HEK293T (cell line): ENCODE data around the gene CBR4.

Experiments
- CTCF ChIA-PET: fragments of 350-600 bp; formaldehyde crosslinking; extraction: SDS; loops from one replicate; lab custom pipeline; 2021; ENCODE audit warnings: antibody characterized with exemption, inconsistent platforms; lab: Yijun Ruan, JAX
- POLR2A ChIA-PET: fragments of 350-600 bp; formaldehyde crosslinking; extraction: SDS; loops from one replicate; lab custom pipeline; 2020; ENCODE audit warnings: antibody characterized with exemption, inconsistent platforms; lab: Yijun Ruan, JAX
- DNase-seq: peaks from one replicate; pipeline ENCODE4 v3.0.0; 2012; ENCODE audit warnings: mixed read lengths; ENCODE audit errors: extremely low spot score
- ARNT ChIP-seq: fragments of 450-650 bp; IDR thresholded peaks from 2 replicates; pipeline ENCODE4 v1.6.1; 2017; ENCODE audit warnings: mild to moderate bottlenecking
- BHLHE40 ChIP-seq: fragments of 450-650 bp; IDR thresholded peaks from 2 replicates; pipeline ENCODE4 v1.6.1; 2016; ENCODE audit warnings: mild to moderate bottlenecking, moderate library complexity, borderline replicate concordance
- CTBP1 ChIP-seq: fragments of 450-650 bp; IDR thresholded peaks from 2 replicates; pipeline ENCODE4 v1.6.1; 2016; ENCODE audit warnings: borderline replicate concordance
- ELF4 ChIP-seq: fragments of 450-650 bp; IDR thresholded peaks from 2 replicates; pipeline ENCODE4 v1.6.1; 2017; ENCODE audit warnings: antibody characterized with exemption
- FOXA1 ChIP-seq: fragments of 450-650 bp; IDR thresholded peaks from 2 replicates; pipeline ENCODE4 v1.6.1; 2016; ENCODE audit warnings: mild to moderate bottlenecking
- FOXK2 ChIP-seq: fragments of 450-650 bp; IDR thresholded peaks from 2 replicates; pipeline ENCODE4 v1.6.1; 2016; ENCODE audit warnings: mild to moderate bottlenecking
- FOXM1 ChIP-seq: fragments of 450-650 bp; IDR thresholded peaks from 2 replicates; pipeline ENCODE4 v1.6.1; 2017; ENCODE audit warnings: mild to moderate bottlenecking, borderline replicate concordance
- HDGF ChIP-seq: fragments of 450-650 bp; IDR thresholded peaks from 2 replicates; pipeline ENCODE4 v1.6.1; 2017; ENCODE audit warnings: antibody characterized with exemption, borderline replicate concordance
- L3MBTL2 ChIP-seq: fragments of 450-650 bp; conservative IDR thresholded peaks from 2 replicates; pipeline ENCODE4 v1.6.1; 2016; ENCODE audit warnings: mild to moderate bottlenecking
- LEF1 ChIP-seq: fragments of 450-650 bp; IDR thresholded peaks from 2 replicates; pipeline ENCODE4 v1.6.1; 2017; ENCODE audit warnings: mild to moderate bottlenecking, borderline replicate concordance
- NFRKB ChIP-seq: fragments of 450-650 bp; IDR thresholded peaks from 2 replicates; pipeline ENCODE4 v1.6.1; 2016; ENCODE audit warnings: mild to moderate bottlenecking, moderate library complexity
- SP1 ChIP-seq: fragments of 450-650 bp; IDR thresholded peaks from 2 replicates; pipeline ENCODE4 v1.6.1; 2017
- SUZ12 ChIP-seq: fragments of 450-650 bp; IDR thresholded peaks from 2 replicates; pipeline ENCODE4 v1.6.1; 2016; ENCODE audit warnings: mild to moderate bottlenecking
- TARDBP ChIP-seq: fragments of 450-650 bp; IDR thresholded peaks from 2 replicates; pipeline ENCODE4 v1.6.1; 2016
- ZNF384 ChIP-seq: fragments of 450-650 bp; IDR thresholded peaks from 2 replicates; pipeline ENCODE4 v1.6.1; 2016
- TF ChIP-seq, protein P1 (sequence below): fragments of 450-650 bp; IDR thresholded peaks from 2 replicates; pipeline ENCODE4 v1.6.1; 2016

The CBR4 gene

DNA sequence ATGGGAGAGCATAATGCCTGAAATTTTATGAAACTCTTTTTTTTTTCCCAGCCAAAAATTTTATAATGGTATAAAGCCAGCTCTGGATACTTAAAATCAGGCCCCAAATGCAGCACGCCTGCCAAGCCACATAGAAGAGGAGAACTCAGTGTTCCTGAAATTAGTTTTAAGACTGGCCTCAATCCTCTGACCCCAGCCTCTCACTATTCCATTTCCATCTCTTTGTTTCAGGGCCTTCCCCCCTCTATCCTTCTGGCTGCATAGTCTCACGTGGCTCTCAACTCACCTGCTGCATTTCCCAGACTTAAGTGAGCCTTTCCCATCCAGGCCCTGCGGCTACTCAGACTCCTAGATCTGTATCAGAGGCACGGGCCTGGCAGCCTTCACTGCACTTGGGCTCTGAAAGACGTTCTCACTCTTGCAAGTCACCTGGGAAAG is 5.2 kb upstream of the CBR4 start:
- ChIA-PET POLR2A (no interaction called here), CTCF (interaction anchor here (0.6 to 2.1 kb wide), 3 partner anchors 10 to 562 kb away, joined by 3 to 4 read pairs (median 3); no protein-coding TSS in a partner anchor)
- no peak for DNase-seq
- no peak for TF ChIP-seq SP1
- no peak for TF ChIP-seq BHLHE40
- TF ChIP-seq HDGF = no peak
- no peak for TF ChIP-seq FOXA1
- no peak for TF ChIP-seq FOXM1
- TF ChIP-seq FOXK2 = no peak
- no peak for TF ChIP-seq ARNT
- TF ChIP-seq CTBP1 = no peak
- no peak for TF ChIP-seq ELF4
- TF ChIP-seq SUZ12 = no peak
- TF ChIP-seq L3MBTL2 = no peak
- TF ChIP-seq, protein P1, sequence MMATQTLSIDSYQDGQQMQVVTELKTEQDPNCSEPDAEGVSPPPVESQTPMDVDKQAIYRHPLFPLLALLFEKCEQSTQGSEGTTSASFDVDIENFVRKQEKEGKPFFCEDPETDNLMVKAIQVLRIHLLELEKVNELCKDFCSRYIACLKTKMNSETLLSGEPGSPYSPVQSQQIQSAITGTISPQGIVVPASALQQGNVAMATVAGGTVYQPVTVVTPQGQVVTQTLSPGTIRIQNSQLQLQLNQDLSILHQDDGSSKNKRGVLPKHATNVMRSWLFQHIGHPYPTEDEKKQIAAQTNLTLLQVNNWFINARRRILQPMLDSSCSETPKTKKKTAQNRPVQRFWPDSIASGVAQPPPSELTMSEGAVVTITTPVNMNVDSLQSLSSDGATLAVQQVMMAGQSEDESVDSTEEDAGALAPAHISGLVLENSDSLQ = no peak
- TF ChIP-seq ZNF384 = no peak
- TF ChIP-seq LEF1 = no peak
- no peak for TF ChIP-seq TARDBP
- TF ChIP-seq NFRKB = no peak

DNA sequence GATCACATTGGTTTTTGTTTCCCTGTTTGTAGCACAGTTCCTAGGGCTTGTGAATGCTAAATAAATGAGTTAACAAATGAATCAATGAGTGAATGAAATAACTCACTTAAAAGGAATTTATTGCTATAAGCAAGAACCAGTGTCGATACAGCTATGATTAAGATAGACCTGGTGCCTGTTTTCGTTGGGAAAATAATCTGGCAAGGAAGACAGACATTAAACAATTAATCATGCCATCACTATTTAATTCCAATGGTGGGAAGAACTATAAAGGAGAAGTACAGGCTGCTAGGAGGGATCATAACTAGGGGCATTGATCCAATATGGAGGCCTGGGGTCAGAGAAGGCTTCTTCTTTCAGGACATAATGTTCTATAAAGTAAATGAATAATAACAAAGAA is 4.5 kb upstream of the CBR4 start:
- no peak for DNase-seq
- ChIA-PET CTCF (interaction anchor here (2.1 kb wide), 1 partner anchor 11 kb away, joined by 4 read pairs; no protein-coding TSS in a partner anchor), POLR2A (no interaction called here)
- TF ChIP-seq FOXK2 (no peak), BHLHE40 (no peak), ZNF384 (no peak), CTBP1 (no peak), SUZ12 (no peak), LEF1 (no peak), FOXA1 (no peak), FOXM1 (no peak), TARDBP (no peak), SP1 (no peak), HDGF (no peak), ELF4 (no peak), L3MBTL2 (no peak), ARNT (no peak), NFRKB (no peak)
- TF ChIP-seq, protein P1 = no peak

DNA sequence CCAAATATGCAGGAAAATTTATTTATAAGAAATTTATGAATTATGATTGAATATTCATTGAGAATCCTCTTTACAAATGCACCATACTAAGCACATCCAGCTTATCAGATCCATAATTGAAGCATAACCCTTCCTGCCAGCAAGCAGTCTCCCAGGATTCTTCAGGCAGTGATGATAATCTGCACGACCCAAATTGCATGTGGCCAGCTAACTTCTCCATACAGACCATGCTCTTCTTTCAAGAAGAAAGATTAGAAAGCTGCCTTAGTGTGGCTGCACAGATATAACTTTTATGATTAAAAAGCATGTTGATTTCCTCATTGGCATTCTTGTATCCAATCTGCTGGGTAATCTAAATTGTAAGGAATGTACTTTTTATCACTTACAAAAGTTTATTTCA is 3.3 kb upstream of the CBR4 start:
- no peak for DNase-seq
- ChIA-PET POLR2A (interaction anchor here (0.6 to 0.9 kb wide), 2 partner anchors 12 to 147 kb away, joined by 3 to 4 read pairs; no protein-coding TSS in a partner anchor), CTCF (no interaction called here)
- no peak for TF ChIP-seq CTBP1
- TF ChIP-seq NFRKB = no peak
- TF ChIP-seq BHLHE40 = no peak
- no peak for TF ChIP-seq SUZ12
- no peak for TF ChIP-seq FOXM1
- TF ChIP-seq FOXA1 = no peak
- no peak for TF ChIP-seq ARNT
- TF ChIP-seq, protein P1 = no peak
- no peak for TF ChIP-seq TARDBP
- TF ChIP-seq LEF1 = no peak
- TF ChIP-seq FOXK2 = no peak

DNA sequence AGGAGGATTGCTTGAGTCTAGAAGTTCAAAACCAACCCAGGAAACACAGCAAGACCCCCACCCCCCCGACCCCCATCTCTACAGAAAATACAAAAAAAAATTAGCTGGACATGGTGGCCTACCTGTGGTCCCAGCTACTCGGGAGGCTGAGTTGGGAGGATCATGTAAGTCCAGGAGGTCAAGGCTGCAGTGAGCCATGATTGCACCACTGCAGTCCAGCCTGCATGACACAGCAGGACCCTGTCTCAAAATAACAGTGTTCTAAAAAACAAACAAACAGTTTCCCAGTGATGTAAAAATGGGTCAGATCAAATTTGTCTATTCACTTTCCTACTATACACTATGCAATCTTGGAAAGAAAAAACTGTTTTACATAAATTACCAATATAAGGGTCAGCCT is 2.0 kb upstream of the CBR4 start:
- TF ChIP-seq TARDBP (no peak), ZNF384 (no peak), NFRKB (no peak), LEF1 (no peak), BHLHE40 (no peak), HDGF (no peak), ELF4 (no peak), CTBP1 (no peak), L3MBTL2 (no peak), SP1 (no peak), FOXK2 (no peak), ARNT (no peak), FOXA1 (no peak), FOXM1 (no peak), SUZ12 (no peak)
- TF ChIP-seq, protein P1 = no peak
- POLR2A ChIA-PET = interaction anchor here (1.3 kb wide), 1 partner anchor 16 kb away, joined by 3 read pairs; no protein-coding TSS in a partner anchor
- no peak for DNase-seq
- CTCF ChIA-PET = no interaction called here

DNA sequence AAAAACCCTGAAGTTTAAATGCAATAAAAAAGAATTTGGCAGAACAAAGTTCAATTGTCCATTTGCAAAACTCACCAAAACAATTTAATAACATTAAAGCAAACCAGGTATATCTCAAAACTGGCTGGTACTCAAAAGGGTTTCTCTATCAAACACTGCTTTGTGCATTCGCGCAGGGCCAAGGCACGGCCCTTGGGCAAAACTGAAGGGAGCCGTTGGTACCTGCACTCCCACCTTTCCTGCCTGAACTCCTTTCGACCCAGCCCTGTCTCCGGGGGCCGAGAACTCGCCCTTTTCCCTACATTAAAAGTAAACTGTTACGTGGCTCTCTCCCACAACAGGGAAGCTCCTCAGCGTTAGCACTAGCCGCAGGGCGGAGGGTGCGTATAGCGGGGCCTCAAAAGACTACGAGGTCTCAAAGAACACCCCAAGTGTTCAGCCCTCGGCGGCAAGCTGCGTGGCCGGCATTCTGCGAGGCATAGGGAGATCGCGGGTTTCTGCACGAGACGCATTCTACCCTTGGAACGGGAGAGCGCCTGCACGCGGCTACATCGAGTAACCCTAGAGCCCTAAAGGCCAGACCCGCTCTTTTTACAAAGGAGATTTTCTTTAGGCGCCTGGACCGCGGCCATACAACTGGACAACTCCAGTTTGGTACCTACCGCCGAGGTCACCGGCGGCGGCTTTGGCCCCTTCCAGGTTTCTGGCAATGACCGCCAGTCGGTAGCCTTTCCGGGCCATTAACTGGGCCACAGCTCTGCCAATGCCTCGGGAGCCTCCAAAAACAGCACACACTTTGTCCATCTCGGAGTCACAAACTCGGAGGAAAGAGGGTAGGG is 550 bp downstream of the CBR4 start:
- POLR2A ChIA-PET = interaction anchor here (0.6 to 2.5 kb wide), 83 partner anchors 9 to 691 kb away, joined by 3 to 35 read pairs (median 4); partner anchors contain the start of genes CLCN3 and DDX60
- peak; percentile 51 for DNase-seq
- CTCF ChIA-PET = interaction anchor here (0.6 to 1.9 kb wide), 26 partner anchors 9 to 826 kb away, joined by 3 to 16 read pairs (median 5); no protein-coding TSS in a partner anchor
- TF ChIP-seq LEF1 (no peak), L3MBTL2 (peak; percentile 94)
